DMS53 treated with DMSO at 0.1 percent for 48 hours (cell line): Measurements from ENCODE around the gene PTBP1.

Experiments used
- DNase-seq: peaks from one replicate; lab custom pipeline; 2025; ENCODE audit not compliant: unreplicated experiment; lab: John Stamatoyannopoulos, UW

Gene PTBP1

GRCh38 chr19:772063-772462 lies 25.2 kb upstream of the PTBP1 start:
- no peak for DNase-seq

- no peak for DNase-seq
Measured at GRCh38 chr19:772730-773436, 24.4 kb upstream of the PTBP1 start.

GRCh38 chr19:776549-776948 lies 20.7 kb upstream of the PTBP1 start:
- DNase-seq, result no peak

- no peak for DNase-seq
Measured at GRCh38 chr19:778910-779653, 18.2 kb upstream of the PTBP1 start.

- no peak for DNase-seq
Measured at GRCh38 chr19:780935-781334, 16.3 kb upstream of the PTBP1 start.

GRCh38 chr19:781800-782184 lies 15.5 kb upstream of the PTBP1 start:
- no peak for DNase-seq

GRCh38 chr19:782185-782877 lies 14.9 kb upstream of the PTBP1 start:
- DNase-seq, result no peak

- DNase-seq, result no peak
Measured at GRCh38 chr19:782878-783668, 14.2 kb upstream of the PTBP1 start.

GRCh38 chr19:784541-784940 lies 12.7 kb upstream of the PTBP1 start:
- no peak for DNase-seq

- DNase-seq, result no peak
Measured at GRCh38 chr19:787536-787935, 9.7 kb upstream of the PTBP1 start.

GRCh38 chr19:788686-788982 lies 8.6 kb upstream of the PTBP1 start:
- no peak for DNase-seq

- DNase-seq, result no peak
Measured at GRCh38 chr19:788983-789700, 8.1 kb upstream of the PTBP1 start.

- no peak for DNase-seq
Measured at GRCh38 chr19:789701-790060, 7.6 kb upstream of the PTBP1 start.

- DNase-seq, result no peak
Measured at GRCh38 chr19:791007-791566, 6.2 kb upstream of the PTBP1 start.

GRCh38 chr19:791567-792305 lies 5.5 kb upstream of the PTBP1 start:
- no peak for DNase-seq

- DNase-seq, result no peak
Measured at GRCh38 chr19:792306-792885, 4.9 kb upstream of the PTBP1 start.

- no peak for DNase-seq
Measured at GRCh38 chr19:793806-794205, 3.4 kb upstream of the PTBP1 start.

- DNase-seq, result no peak
Measured at GRCh38 chr19:795073-795611, 2.1 kb upstream of the PTBP1 start.
